ENCODE measurements around the gene TTC7B. TPM values are rescaled to one million over a fixed set of nuclear protein-coding genes. Genes with fewer than 3 reads are reported as not detected.

The TTC7B gene
- total RNA-seq, 4 donors from 2014 or later: 3.3 to 18.1 (median 10.0) TPM

DNA sequence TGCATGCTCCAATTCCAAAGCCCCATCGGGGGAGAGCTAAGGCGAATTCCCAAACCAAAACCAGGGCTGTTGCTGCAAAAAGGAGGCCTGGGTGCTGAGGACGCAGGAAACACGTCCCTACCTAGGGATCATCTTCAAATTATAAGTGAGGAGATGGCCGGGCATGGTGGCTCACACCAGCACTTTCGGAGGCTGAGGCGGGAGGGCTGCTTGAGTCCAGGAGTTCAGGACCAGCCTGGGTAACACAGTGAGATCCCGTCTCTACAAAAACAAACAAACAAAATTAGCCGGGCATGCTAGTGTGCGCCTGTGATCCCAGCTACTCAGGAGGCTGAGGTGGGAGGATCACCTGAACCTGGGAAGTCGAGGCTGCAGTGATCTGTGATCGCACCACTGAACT, 276.2 kb downstream of the TTC7B start:
- Histone ChIP-seq H3K36me3 (peaks cover 0 to 12% (median 0%) of the 10 kb centered on the region in 3 donors), H3K4me1 (peaks cover 12 to 21% (median 14%) of the 10 kb centered on the region in 3 donors), H3K27me3 (no peaks in the 10 kb centered on the region), H3K27ac (no peak overlapping the region), H3K4me3 (no peak overlapping the region), H3K9me3 (no peaks in the 10 kb centered on the region)
- no peak for DNase-seq
- intact Hi-C loops (cut with DNase I): no loop called here
- 83 to 91% methylated on average over 11 of the region's 12 CpGs for WGBS, 2 donors
- no peak for TF ChIP-seq POLR2A (IDR thresholded peaks at IDR 0.05)
- TF ChIP-seq, protein P1, sequence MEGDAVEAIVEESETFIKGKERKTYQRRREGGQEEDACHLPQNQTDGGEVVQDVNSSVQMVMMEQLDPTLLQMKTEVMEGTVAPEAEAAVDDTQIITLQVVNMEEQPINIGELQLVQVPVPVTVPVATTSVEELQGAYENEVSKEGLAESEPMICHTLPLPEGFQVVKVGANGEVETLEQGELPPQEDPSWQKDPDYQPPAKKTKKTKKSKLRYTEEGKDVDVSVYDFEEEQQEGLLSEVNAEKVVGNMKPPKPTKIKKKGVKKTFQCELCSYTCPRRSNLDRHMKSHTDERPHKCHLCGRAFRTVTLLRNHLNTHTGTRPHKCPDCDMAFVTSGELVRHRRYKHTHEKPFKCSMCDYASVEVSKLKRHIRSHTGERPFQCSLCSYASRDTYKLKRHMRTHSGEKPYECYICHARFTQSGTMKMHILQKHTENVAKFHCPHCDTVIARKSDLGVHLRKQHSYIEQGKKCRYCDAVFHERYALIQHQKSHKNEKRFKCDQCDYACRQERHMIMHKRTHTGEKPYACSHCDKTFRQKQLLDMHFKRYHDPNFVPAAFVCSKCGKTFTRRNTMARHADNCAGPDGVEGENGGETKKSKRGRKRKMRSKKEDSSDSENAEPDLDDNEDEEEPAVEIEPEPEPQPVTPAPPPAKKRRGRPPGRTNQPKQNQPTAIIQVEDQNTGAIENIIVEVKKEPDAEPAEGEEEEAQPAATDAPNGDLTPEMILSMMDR (IDR thresholded peaks at IDR 0.05): no peak

DNA sequence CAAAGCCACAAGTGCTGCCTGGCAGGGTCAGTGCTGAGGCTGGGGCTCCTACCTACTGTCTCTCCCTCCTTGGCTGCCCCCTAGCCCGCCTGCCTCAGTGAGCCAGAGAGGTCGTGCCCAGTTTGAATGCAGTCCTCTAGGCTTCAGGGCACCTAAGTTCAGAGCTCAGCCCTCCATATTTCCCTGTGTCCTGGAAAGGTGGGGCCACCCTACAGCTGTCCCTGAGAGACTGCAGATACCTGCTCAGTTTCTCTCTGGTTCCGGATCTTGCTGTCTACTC, 276.8 kb downstream of the TTC7B start:
- peaks cover 0 to 12% (median 0%) of the 10 kb centered on the region in 3 donors for H3K36me3 ChIP-seq
- no peak overlapping the region for H3K4me3 ChIP-seq
- WGBS, 2 donors: 89% methylated on average over 2 of the region's 3 CpGs; no CpG with 5 or more reads in 1 of the 2 donors
- intact Hi-C loops (cut with DNase I): no loop called here
- no peak overlapping the region for H3K27ac ChIP-seq
- H3K9me3 ChIP-seq: no peaks in the 10 kb centered on the region
- DNase-seq: no peak
- no peaks in the 10 kb centered on the region for H3K27me3 ChIP-seq
- peaks cover 12 to 18% (median 14%) of the 10 kb centered on the region in 3 donors for H3K4me1 ChIP-seq
- no peak for TF ChIP-seq POLR2A (IDR thresholded peaks at IDR 0.05)
- TF ChIP-seq, protein P1 (IDR thresholded peaks at IDR 0.05): no peak

DNA sequence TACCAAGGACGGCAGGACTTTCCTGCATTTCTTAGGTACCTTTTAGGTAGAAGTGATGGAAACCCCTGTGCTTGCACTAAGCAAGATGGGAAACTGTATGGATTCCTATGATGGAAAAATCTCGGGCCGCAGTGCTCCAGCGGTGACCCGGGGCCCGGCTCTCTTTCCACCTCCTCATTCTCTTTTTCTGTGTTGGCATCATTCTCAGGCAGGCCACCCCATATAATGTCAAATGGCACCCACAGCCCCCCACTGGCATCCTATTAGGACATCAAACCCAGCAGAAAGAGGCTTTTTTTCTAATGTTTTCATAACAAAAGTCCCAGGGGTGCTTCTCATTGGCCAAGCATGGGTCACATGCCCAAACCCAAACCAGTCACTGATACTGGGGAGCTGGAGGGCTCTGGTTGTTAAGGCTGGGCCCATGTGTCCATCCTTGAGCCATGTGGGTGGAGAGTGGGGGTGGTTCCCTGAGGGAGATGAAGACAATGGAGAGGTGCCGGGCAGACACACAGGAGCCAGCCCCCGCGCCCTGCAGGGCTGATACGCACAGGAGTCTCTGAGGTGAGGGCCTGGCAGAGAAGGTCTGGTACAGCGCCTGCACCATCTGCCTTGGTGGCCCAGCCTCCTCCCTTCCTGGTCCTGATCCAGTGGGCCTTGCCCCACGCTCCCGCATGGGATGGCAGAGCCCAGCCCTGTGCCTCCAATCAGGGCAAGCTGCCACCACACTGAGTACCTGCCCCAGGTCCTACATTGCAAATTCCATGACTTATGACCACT, 277.3 kb downstream of the TTC7B start:
- TF ChIP-seq, protein P1 (IDR thresholded peaks at IDR 0.05): no peak
- TF ChIP-seq POLR2A (IDR thresholded peaks at IDR 0.05): no peak
- intact Hi-C loops (cut with DNase I): no loop called here
- no peak for DNase-seq
- Histone ChIP-seq H3K9me3 (no peaks in the 10 kb centered on the region), H3K27me3 (no peaks in the 10 kb centered on the region), H3K36me3 (peaks cover 0 to 12% (median 0%) of the 10 kb centered on the region in 3 donors), H3K4me1 (peaks cover 12 to 22% (median 14%) of the 10 kb centered on the region in 3 donors), H3K27ac (no peak overlapping the region), H3K4me3 (no peak overlapping the region)
- WGBS, 2 donors: 88 to 90% methylated on average over 7 to 9 of the region's 13 CpGs

DNA sequence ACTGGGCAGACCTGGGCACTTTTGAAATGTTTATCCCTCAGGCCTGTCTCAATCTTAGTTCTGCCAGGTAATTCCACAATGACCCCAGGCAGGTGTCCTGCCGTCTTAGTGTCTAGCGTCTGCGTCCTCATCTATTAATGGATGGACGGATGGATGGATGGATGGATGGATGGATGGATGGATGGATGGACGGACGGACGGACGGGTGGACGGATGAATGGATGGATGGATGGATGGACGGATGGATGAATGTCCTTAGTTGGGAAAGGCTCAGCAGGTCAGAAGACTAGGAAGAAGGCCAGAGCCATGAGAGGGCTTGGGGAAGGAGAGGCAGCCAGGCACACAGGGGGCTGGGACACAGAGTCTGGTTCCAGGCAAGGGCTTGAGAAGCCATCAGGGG, 278.1 kb downstream of the TTC7B start:
- Histone ChIP-seq H3K4me1 (peaks cover 12 to 26% (median 14%) of the 10 kb centered on the region in 3 donors), H3K4me3 (no peak overlapping the region), H3K27ac (no peak overlapping the region), H3K27me3 (no peaks in the 10 kb centered on the region), H3K36me3 (peaks cover 0 to 12% (median 0%) of the 10 kb centered on the region in 3 donors), H3K9me3 (no peaks in the 10 kb centered on the region)
- 71 to 93% methylated on average over 10 of the region's 10 CpGs for WGBS, 2 donors
- DNase-seq: no peak
- intact Hi-C loops (cut with DNase I): no loop called here
- TF ChIP-seq POLR2A (IDR thresholded peaks at IDR 0.05): no peak
- TF ChIP-seq, protein P1 (IDR thresholded peaks at IDR 0.05): no peak

DNA sequence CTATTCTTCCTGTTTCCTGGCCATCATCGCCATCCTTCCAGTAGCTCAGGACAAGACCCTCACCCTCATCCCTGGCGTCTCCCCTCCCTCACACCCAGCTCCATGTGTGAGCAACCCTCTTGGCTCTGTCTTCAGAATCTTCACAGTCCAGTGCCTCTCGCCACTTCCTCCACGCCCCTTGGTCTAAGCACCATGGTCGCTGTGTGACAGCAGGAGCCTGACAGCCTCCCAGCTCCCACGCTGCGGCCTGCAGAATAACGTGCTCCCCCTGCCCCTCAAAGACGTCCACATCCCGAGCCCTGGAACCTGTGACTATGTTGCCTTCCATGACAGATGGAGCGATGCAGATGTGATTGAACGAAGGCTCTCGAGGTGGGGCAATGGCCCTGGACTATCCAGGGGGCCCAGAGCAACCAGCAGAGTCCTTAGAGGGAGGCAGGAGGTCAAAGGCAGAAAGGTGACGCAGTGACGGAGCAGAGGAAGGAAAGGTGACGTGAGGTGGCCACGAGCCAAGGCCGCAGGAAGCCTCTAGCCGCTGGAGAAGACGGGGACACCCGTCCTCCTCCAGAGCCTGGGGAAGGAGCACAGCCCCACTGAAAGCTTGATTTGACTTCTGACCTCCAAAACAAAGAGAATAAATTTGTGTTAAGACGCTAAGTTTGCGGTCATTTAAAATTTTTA, 279.6 kb downstream of the TTC7B start:
- TF ChIP-seq, protein P1 (IDR thresholded peaks at IDR 0.05): no peak
- TF ChIP-seq POLR2A (IDR thresholded peaks at IDR 0.05): no peak
- Histone ChIP-seq H3K27ac (peak overlapping the region in 1 of 4 donors; percentile 33), H3K27me3 (no peaks in the 10 kb centered on the region), H3K4me3 (no peak overlapping the region), H3K36me3 (peaks cover 0 to 12% (median 0%) of the 10 kb centered on the region in 3 donors), H3K4me1 (peaks cover 12 to 26% (median 14%) of the 10 kb centered on the region in 3 donors), H3K9me3 (no peaks in the 10 kb centered on the region)
- 63 to 78% methylated on average over 13 to 15 of the region's 23 CpGs for WGBS, 2 donors
- no peak for DNase-seq
- intact Hi-C loops (cut with DNase I): no loop called here

Data from esophagus squamous epithelium (tissue), 5 donors.